ENCODE measurements around the gene KLRC3.
"Not testable (repeated sequence)": the region's sequence is repeated elsewhere in the genome, so short reads cannot be mapped to it uniquely, and the experiment has no call there.

DNA sequence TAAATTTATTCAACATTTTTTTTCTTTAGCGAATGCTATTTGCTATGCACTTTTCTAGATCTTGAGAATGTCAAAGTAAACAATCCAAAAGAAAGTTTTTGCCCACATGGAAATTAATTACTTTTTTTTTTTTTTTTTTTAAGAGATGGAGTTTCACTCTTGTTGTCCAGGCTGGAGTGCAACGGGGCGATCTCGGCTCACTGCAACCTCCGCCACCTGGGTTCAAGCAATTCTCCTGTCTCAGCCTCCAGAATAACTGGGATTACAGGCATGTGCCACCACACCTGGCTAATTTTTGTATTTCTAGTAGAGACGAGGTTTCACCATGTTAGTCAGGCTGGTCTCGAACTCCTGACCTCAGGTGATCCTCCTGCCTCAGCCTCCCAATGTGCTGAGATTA, 29.4 kb downstream of the KLRC3 start:
- not testable (repeated sequence) for TF ChIP-seq RFX5 (IDR thresholded peaks at IDR 0.05; ENCODE audit: low read depth, low read length); TAF1 (IDR thresholded peaks at IDR 0.05; ENCODE audit: borderline replicate concordance, low read depth, low read length); SREBF2 (IDR thresholded peaks at IDR 0.05; ENCODE audit: low read length); ATF7 (IDR thresholded peaks at IDR 0.05; ENCODE audit: low read depth); EP300 (IDR thresholded peaks at IDR 0.05; ENCODE audit: borderline replicate concordance in 1 of 2, control insufficient read depth in 1 of 2, low read depth in 2 of 2, low read length in 2 of 2); NRF1 (conservative IDR thresholded peaks at IDR 0.05; ENCODE audit: low read depth, low read length)
- TF ChIP-seq, protein P1, sequence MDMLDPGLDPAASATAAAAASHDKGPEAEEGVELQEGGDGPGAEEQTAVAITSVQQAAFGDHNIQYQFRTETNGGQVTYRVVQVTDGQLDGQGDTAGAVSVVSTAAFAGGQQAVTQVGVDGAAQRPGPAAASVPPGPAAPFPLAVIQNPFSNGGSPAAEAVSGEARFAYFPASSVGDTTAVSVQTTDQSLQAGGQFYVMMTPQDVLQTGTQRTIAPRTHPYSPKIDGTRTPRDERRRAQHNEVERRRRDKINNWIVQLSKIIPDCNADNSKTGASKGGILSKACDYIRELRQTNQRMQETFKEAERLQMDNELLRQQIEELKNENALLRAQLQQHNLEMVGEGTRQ (IDR thresholded peaks at IDR 0.05; ENCODE audit: borderline replicate concordance, low read depth, low read length) = not testable (repeated sequence)
- TF ChIP-seq, protein P2, sequence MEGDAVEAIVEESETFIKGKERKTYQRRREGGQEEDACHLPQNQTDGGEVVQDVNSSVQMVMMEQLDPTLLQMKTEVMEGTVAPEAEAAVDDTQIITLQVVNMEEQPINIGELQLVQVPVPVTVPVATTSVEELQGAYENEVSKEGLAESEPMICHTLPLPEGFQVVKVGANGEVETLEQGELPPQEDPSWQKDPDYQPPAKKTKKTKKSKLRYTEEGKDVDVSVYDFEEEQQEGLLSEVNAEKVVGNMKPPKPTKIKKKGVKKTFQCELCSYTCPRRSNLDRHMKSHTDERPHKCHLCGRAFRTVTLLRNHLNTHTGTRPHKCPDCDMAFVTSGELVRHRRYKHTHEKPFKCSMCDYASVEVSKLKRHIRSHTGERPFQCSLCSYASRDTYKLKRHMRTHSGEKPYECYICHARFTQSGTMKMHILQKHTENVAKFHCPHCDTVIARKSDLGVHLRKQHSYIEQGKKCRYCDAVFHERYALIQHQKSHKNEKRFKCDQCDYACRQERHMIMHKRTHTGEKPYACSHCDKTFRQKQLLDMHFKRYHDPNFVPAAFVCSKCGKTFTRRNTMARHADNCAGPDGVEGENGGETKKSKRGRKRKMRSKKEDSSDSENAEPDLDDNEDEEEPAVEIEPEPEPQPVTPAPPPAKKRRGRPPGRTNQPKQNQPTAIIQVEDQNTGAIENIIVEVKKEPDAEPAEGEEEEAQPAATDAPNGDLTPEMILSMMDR (IDR thresholded peaks at IDR 0.05 in 2 of 3, conservative IDR thresholded peaks at IDR 0.05 in 1 of 3; ENCODE audit: control insufficient read depth in 2 of 3, extremely low read depth in 1 of 3, insufficient read depth in 1 of 3, low read depth in 3 of 3, low read length in 3 of 3) = not testable (repeated sequence)
